ENCODE measurements around the gene TMEM82.

The TMEM82 gene

GRCh38 chr1:15764890-15765289, 22.6 kb downstream of the TMEM82 start:
- H4K20me1 ChIP-seq (ENCODE audit: insufficient read depth, low read length) = no peaks in the 10 kb centered on the region
- H3K4me1 ChIP-seq (ENCODE audit: insufficient read depth, low read length, severe bottlenecking) = no peaks in the 10 kb centered on the region
- H3F3A ChIP-seq (ENCODE audit: insufficient read depth, low read length) = no peaks in the 10 kb centered on the region
- H3K4me2 ChIP-seq (ENCODE audit: low read length) = no peak overlapping the region
- peaks cover 12% of the 10 kb centered on the region for H3K27me3 ChIP-seq (ENCODE audit: insufficient read depth, low read length)
- no peak for TF ChIP-seq CTCF (IDR thresholded peaks at IDR 0.05; ENCODE audit: low read length)
- TF ChIP-seq EZH2 (IDR thresholded peaks at IDR 0.05; ENCODE audit: borderline replicate concordance, low read length) = no peak
- H3K79me2 ChIP-seq (ENCODE audit: insufficient read depth, low read length) = no peaks in the 10 kb centered on the region
- no peak overlapping the region for H2AFZ ChIP-seq (ENCODE audit: low read length)
- H3K9me2 ChIP-seq (ENCODE audit: low read depth, low read length) = no peaks in the 10 kb centered on the region
- H3K4me3 ChIP-seq (ENCODE audit: low read depth, low read length, poor library complexity, severe bottlenecking) = no peak overlapping the region
- H3K27ac ChIP-seq (ENCODE audit: low read depth, low read length, poor library complexity, severe bottlenecking) = no peak overlapping the region
- H3K36me3 ChIP-seq (ENCODE audit: insufficient read depth, low read length) = no peaks in the 10 kb centered on the region
- H3K9ac ChIP-seq (ENCODE audit: low read length) = no peak overlapping the region
- H3K9me3 ChIP-seq (ENCODE audit: low read length) = no peaks in the 10 kb centered on the region

GRCh38 chr1:15765495-15766194, 23.3 kb downstream of the TMEM82 start:
- Histone ChIP-seq H3K27ac (ENCODE audit: low read depth, low read length, poor library complexity, severe bottlenecking) (no peak overlapping the region), H3K36me3 (ENCODE audit: insufficient read depth, low read length) (no peaks in the 10 kb centered on the region), H3K27me3 (ENCODE audit: insufficient read depth, low read length) (peaks cover 14% of the 10 kb centered on the region), H3F3A (ENCODE audit: insufficient read depth, low read length) (no peaks in the 10 kb centered on the region), H3K4me2 (ENCODE audit: low read length) (no peak overlapping the region), H3K4me3 (ENCODE audit: low read depth, low read length, poor library complexity, severe bottlenecking) (no peak overlapping the region), H2AFZ (ENCODE audit: low read length) (no peak overlapping the region), H3K4me1 (ENCODE audit: insufficient read depth, low read length, severe bottlenecking) (no peaks in the 10 kb centered on the region), H3K9ac (ENCODE audit: low read length) (no peak overlapping the region), H3K9me3 (ENCODE audit: low read length) (no peaks in the 10 kb centered on the region), H3K9me2 (ENCODE audit: low read depth, low read length) (no peaks in the 10 kb centered on the region), H4K20me1 (ENCODE audit: insufficient read depth, low read length) (no peaks in the 10 kb centered on the region), H3K79me2 (ENCODE audit: insufficient read depth, low read length) (no peaks in the 10 kb centered on the region)
- TF ChIP-seq EZH2 (IDR thresholded peaks at IDR 0.05; ENCODE audit: borderline replicate concordance, low read length) (no peak), CTCF (IDR thresholded peaks at IDR 0.05; ENCODE audit: low read length) (no peak)

- peaks cover 12% of the 10 kb centered on the region for H3K27me3 ChIP-seq (ENCODE audit: insufficient read depth, low read length)
- H3K4me1 ChIP-seq (ENCODE audit: insufficient read depth, low read length, severe bottlenecking) = no peaks in the 10 kb centered on the region
These were observed 25.6 kb downstream of the TMEM82 start for GRCh38 chr1:15767941-15768340.

More at GRCh38 chr1:15767941-15768340, 25.6 kb downstream of the TMEM82 start:
- no peaks in the 10 kb centered on the region for H3K9me3 ChIP-seq (ENCODE audit: low read length)
- H3K4me3 ChIP-seq (ENCODE audit: low read depth, low read length, poor library complexity, severe bottlenecking) = no peak overlapping the region
- no peak overlapping the region for H3K9ac ChIP-seq (ENCODE audit: low read length)
- TF ChIP-seq EZH2 (IDR thresholded peaks at IDR 0.05; ENCODE audit: borderline replicate concordance, low read length) (no peak), CTCF (IDR thresholded peaks at IDR 0.05; ENCODE audit: low read length) (no peak)
- H2AFZ ChIP-seq (ENCODE audit: low read length) = no peak overlapping the region
- no peaks in the 10 kb centered on the region for H4K20me1 ChIP-seq (ENCODE audit: insufficient read depth, low read length)
- no peaks in the 10 kb centered on the region for H3K79me2 ChIP-seq (ENCODE audit: insufficient read depth, low read length)
- H3F3A ChIP-seq (ENCODE audit: insufficient read depth, low read length) = no peaks in the 10 kb centered on the region
- H3K27ac ChIP-seq (ENCODE audit: low read depth, low read length, poor library complexity, severe bottlenecking) = no peak overlapping the region
- no peaks in the 10 kb centered on the region for H3K36me3 ChIP-seq (ENCODE audit: insufficient read depth, low read length)
- no peaks in the 10 kb centered on the region for H3K9me2 ChIP-seq (ENCODE audit: low read depth, low read length)
- no peak overlapping the region for H3K4me2 ChIP-seq (ENCODE audit: low read length)

All from OCI-LY1 (cell line).